GM10248 (cell line): ENCODE results near the gene RNF215.
"Not testable (repeated sequence)": the region's sequence is repeated elsewhere in the genome, so short reads cannot be mapped to it uniquely, and the experiment has no call there.

Source experiments
- CTCF ChIA-PET: fragments of 300-600 bp; sonication (Branson Sonifier 250); formaldehyde crosslinking; extraction: SDS; loops from one replicate; lab custom pipeline; 2021; ENCODE audit warnings: antibody characterized with exemption; lab: Yijun Ruan, JAX
- POLR2A ChIA-PET: fragments of 350-650 bp; sonication (Branson Sonifier 250); formaldehyde crosslinking; extraction: SDS; loops from one replicate; lab custom pipeline; 2020; ENCODE audit warnings: antibody characterized with exemption; lab: Yijun Ruan, JAX
- DNase-seq: peaks from one replicate; pipeline ENCODE4 v3.0.0; 2012; ENCODE audit errors: extremely low spot score
- CTCF ChIP-seq: IDR thresholded peaks from 2 replicates; pipeline ENCODE4 v1.5.1; 2012; ENCODE audit warnings: mild to moderate bottlenecking, low read depth; ENCODE audit errors: extremely low read depth, missing control alignments, control extremely low read depth

The RNF215 gene

DNA sequence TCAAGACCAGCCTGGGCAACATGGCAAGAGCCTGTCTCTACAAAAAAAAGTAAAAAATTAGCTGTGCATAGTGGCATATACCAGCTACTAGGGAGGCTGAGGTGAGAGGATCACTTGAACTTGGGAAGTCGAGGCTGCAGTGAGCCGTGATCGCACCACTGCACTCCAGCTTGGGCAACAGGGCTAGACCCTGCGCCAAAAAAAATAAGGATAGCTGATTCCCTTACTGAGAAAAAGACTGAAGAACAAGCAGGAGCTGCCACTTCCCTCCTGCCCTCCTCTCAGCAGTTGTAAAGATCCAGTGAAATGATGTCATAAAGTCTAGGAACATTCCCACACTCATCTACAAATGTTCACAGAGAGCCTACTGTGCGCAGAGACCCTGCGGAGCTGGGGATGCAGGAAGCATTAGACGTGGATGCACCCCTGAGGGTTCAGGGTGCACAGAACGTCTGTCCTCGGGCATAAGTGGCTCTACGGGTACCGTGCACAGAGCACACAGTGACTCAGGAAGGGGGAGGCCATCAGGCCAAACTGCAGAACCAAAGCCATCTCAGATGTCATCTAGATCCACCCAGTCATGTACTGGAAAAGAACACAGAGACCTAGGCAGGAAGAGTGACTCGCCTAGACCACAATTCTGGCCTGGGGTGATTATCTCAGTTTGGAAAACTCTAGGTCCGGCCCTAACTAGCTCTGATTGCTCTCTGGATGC lies 21.3 kb upstream of the RNF215 start:
- no peak for DNase-seq
- ChIA-PET POLR2A (interaction anchor here (0.6 kb wide), 1 partner anchor 89 kb away, joined by 3 read pairs; no protein-coding TSS in a partner anchor), CTCF (interaction anchor here (0.7 to 1.5 kb wide), 2 partner anchors 11 to 37 kb away, joined by 3 to 5 read pairs; no protein-coding TSS in a partner anchor)
- no peak for TF ChIP-seq CTCF

GRCh38 chr22:30406400-30406799 lies 19.2 kb upstream of the RNF215 start:
- CTCF ChIA-PET, result interaction anchor here (1.0 to 2.8 kb wide), 4 partner anchors 14 to 119 kb away, joined by 3 to 22 read pairs (median 10); partner anchors contain the start of gene RNF215
- POLR2A ChIA-PET, result no interaction called here
- no peak for TF ChIP-seq CTCF
- no peak for DNase-seq

DNA sequence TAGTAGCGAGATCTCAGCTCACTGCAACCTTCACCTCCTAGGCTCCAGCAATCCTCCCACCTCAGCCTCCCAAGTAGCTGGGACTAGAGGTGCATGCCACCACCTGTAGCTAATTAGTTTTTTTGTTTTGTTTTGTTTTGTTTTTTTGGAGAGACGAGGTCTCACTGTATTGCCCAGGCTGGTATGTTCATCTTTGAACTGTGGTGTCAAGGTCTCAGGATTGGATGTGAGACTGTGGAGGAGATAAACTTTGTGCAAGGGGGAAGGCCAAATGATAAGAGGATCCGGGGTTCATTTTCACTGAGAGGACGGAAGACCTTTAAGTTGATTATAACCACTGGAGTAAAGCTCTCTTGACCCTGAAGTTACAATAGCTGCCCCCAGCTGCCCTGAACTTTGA lies 18.5 kb upstream of the RNF215 start:
- DNase-seq, result no peak
- CTCF ChIA-PET, result interaction anchor here (1.1 to 2.8 kb wide), 5 partner anchors 9 to 118 kb away, joined by 4 to 22 read pairs (median 9); partner anchors contain the start of genes RNF215 and SEC14L2
- no peak for TF ChIP-seq CTCF
- POLR2A ChIA-PET, result no interaction called here

DNA sequence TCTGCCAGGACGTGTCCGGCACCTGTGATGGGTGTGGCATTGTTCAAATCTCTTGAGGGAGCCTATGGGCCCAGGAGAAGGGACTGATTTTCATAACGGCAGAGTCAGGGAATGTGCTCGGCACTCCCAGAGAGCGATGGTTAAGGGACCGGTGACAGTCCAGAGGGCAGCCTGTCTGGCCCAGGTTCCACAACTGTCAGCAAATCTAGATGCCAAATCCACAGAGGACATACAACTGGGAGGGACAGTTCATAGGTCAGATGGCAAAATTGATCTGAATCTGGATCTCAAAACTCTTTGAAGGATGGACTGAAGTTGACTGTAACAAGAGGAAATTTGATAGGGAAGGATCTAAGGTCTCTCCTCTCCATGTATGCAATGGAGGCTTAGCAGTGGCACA lies 17.1 kb upstream of the RNF215 start:
- no peak for DNase-seq
- TF ChIP-seq CTCF, result no peak
- ChIA-PET POLR2A (interaction anchor here (0.6 to 0.8 kb wide), 2 partner anchors 44 to 241 kb away, joined by 5 read pairs; no protein-coding TSS in a partner anchor), CTCF (interaction anchor here (2.6 to 2.8 kb wide), 3 partner anchors 12 to 117 kb away, joined by 9 to 22 read pairs (median 11); partner anchors contain the start of gene RNF215)

- DNase-seq, POLR2A ChIA-PET: not testable (repeated sequence)
- CTCF ChIA-PET, result interaction anchor here (1.0 to 2.9 kb wide), 8 partner anchors 10 to 141 kb away, joined by 3 to 20 read pairs (median 3); partner anchors contain the start of gene MTFP1
Observed at GRCh38 chr22:30402766-30403104, 15.5 kb upstream of the RNF215 start.

GRCh38 chr22:30402028-30402765 lies 15.0 kb upstream of the RNF215 start:
- CTCF ChIA-PET, result interaction anchor here (0.9 to 2.9 kb wide), 9 partner anchors 11 to 141 kb away, joined by 3 to 20 read pairs (median 3); partner anchors contain the start of gene MTFP1
- POLR2A ChIA-PET, result interaction anchor here (0.7 kb wide), 1 partner anchor 564 kb away, joined by 3 read pairs; the partner anchor contains the start of gene ASCC2
- no peak for DNase-seq
- TF ChIP-seq CTCF, result no peak

DNA sequence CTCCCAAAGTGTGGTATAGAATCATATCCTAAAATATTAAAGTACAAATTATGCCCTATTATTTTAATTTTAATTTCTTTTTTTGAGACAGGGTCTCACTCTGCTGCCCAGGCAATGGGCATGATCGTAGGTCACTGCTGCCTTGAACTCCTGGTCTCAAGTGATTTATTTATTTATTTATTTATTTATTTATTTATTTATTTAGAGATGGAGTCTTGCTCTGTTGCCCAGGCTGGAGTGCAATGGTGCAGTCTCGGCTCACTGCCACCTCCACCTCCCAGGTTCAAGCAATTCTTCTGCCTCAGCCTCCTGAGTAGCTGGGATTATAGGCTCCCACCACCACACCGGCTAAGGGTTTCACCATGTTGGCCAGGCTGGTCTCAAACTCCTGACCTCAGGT lies 13.8 kb upstream of the RNF215 start:
- CTCF ChIA-PET, result interaction anchor here (2.1 to 2.9 kb wide), 2 partner anchors 10 to 25 kb away, joined by 6 to 20 read pairs; partner anchors contain the start of gene MTFP1
- POLR2A ChIA-PET, DNase-seq: not testable (repeated sequence)
